Fibroblast of lung (primary cell): ENCODE results near the gene PDE4DIP.
"Not testable (repeated sequence)": the region's sequence is repeated elsewhere in the genome, so short reads cannot be mapped to it uniquely, and the experiment has no call there.

ENCODE experiments used
- EZH2 ChIP-seq: IDR thresholded peaks from 2 replicates; pipeline ENCODE4 v1.5.1; 2012; ENCODE audit warnings: low read length, control low read depth, mild to moderate bottlenecking; ENCODE audit errors: missing control alignments
- TF ChIP-seq, protein P1 (sequence below), 2 donors: IDR thresholded peaks in 1 of 2; conservative IDR thresholded peaks in 1 of 2; 1 replicate in 1 of 2; 2 replicates in 1 of 2; pipeline ENCODE4 v1.5.1; 2011 to 2012; ENCODE audit warnings: low read length in 2 of 2, control low read depth in 1 of 2, inconsistent platforms in 1 of 2, low read depth in 1 of 2, mild to moderate bottlenecking in 1 of 2

DNA sequence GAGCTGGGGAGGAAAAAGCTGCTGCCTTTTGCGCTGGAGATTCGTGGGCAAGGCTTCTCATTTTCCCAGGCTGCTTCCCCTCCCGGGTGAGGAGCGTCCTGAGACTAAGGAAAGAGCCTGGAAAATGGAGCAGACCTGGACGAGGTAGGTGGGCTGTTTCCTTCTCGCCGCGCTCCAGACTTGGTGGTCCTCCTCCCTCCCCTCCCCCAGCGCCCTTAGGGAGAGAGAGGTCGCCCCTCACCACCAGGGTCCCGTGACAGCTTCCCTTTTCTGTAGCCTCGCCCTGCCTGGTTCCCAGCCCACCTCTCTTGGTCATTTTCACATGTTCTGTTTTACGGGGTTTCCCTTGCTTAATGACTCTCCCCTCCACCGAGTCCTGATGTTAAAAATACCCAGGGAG, 423 bp downstream of the PDE4DIP start:
- TF ChIP-seq, protein P1, sequence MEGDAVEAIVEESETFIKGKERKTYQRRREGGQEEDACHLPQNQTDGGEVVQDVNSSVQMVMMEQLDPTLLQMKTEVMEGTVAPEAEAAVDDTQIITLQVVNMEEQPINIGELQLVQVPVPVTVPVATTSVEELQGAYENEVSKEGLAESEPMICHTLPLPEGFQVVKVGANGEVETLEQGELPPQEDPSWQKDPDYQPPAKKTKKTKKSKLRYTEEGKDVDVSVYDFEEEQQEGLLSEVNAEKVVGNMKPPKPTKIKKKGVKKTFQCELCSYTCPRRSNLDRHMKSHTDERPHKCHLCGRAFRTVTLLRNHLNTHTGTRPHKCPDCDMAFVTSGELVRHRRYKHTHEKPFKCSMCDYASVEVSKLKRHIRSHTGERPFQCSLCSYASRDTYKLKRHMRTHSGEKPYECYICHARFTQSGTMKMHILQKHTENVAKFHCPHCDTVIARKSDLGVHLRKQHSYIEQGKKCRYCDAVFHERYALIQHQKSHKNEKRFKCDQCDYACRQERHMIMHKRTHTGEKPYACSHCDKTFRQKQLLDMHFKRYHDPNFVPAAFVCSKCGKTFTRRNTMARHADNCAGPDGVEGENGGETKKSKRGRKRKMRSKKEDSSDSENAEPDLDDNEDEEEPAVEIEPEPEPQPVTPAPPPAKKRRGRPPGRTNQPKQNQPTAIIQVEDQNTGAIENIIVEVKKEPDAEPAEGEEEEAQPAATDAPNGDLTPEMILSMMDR (conservative IDR thresholded peaks at IDR 0.05 in 1 of 2, IDR thresholded peaks at IDR 0.05 in 1 of 2; ENCODE audit: low read depth in 1 of 2, low read length in 2 of 2) = not testable (repeated sequence)
- not testable (repeated sequence) for TF ChIP-seq EZH2
